GM18519 (cell line): ENCODE data around the gene CAB39.
A peak's percentile ranks its signal among the peaks of the same experiment; 100 is the strongest.

ENCODE experiments used
- ATAC-seq: cut with Tn5 transposase; IDR thresholded peaks from one replicate; pipeline ENCODE4 v1.9.1; 2021; ENCODE audit warnings: mild to moderate bottlenecking, moderate library complexity; ENCODE audit not compliant: unreplicated experiment, low FRiP score

The CAB39 gene

GRCh38 chr2:230748087-230748486 is 35.4 kb downstream of the CAB39 start:
- ATAC-seq = no peak

GRCh38 chr2:230749111-230749510 is 36.5 kb downstream of the CAB39 start:
- no peak for ATAC-seq

DNA sequence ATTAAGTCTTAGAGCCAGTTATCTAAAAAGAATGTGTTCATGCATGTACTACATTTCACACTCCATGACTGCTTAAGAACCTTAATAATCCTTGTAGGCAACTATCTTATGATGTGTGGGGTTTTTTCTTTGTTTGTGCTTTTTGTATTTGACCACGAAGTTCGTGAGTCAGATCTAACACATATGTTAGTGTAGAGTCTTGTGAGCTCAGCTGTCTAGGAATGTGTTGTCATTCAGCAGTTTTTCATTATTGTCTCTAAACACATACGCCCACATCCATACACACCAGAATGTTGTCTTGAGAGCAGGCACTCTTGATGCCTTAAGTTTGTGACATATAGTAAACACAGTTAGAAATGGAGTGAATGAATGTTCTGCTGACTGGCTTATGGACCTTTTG is 38.4 kb downstream of the CAB39 start:
- ATAC-seq = no peak

GRCh38 chr2:230754200-230754599 is 41.6 kb downstream of the CAB39 start:
- ATAC-seq = no peak

DNA sequence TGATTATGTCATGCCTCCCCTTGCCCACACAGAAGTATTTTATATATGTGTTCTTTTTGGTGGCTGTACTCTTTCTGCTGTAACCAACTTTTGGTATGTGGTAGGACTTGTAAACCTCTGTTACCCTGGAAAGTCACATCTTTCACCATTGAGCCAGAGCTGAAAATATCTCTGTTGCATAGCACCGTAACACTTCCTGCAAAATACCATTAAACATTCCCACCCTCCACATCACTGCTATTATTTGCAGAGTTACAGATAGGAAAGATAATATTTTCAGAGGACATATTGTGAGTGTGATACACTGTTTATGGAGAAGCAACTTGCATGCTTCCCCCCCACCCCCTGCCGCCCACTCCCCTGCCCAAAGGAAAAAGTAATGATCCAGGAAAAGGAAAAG is 44.8 kb downstream of the CAB39 start:
- no peak for ATAC-seq

GRCh38 chr2:230758566-230759480 is 46.2 kb downstream of the CAB39 start:
- no peak for ATAC-seq

- no peak for ATAC-seq
These were observed 47.0 kb downstream of the CAB39 start for GRCh38 chr2:230759481-230760167.

GRCh38 chr2:230761704-230762103 is 49.1 kb downstream of the CAB39 start:
- no peak for ATAC-seq

GRCh38 chr2:230762317-230762896 is 49.8 kb downstream of the CAB39 start:
- peak; percentile 60 for ATAC-seq

DNA sequence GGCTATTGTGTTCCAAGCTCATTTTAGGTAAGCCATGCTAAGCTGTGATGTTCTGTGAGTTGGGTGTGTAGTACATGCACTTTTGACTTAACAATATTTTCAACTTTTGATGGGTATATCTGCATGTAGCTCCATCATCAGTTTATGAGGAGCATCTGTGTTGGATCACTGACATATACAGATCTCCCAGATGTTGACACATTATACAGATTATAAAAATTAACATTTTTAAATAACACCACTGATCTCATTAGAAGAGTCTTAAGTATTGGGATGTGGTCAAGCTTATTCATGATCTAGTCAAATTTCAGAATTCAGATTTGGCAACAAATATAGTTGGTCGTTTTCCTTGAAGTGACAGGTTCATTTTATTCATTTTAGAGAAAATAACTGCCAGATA is 51.7 kb downstream of the CAB39 start:
- no peak for ATAC-seq

- no peak for ATAC-seq
These were observed 53.1 kb downstream of the CAB39 start for GRCh38 chr2:230765611-230766300.

- no peak for ATAC-seq
These were observed 55.3 kb downstream of the CAB39 start for GRCh38 chr2:230767862-230768388.

- ATAC-seq = no peak
These were observed 58.2 kb downstream of the CAB39 start for GRCh38 chr2:230770804-230771203.

DNA sequence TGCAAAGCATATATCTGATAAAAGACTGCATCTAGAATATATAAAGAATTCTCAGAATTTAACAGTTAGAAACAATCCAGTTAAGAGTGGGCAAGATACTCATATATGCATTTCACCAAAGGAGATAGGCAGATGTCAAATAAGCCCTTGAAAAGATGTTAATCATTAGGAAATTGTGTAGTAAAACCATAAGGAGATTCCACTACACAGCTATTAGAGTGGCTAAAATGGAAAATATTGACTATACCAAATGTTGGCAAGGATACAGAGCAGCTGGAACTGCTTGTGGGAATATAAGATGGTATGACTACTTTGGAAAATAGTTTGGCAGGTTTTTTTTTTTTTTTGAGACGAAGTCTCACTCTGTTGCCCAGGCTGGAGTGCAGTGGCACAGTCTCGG is 59.5 kb downstream of the CAB39 start:
- no peak for ATAC-seq

DNA sequence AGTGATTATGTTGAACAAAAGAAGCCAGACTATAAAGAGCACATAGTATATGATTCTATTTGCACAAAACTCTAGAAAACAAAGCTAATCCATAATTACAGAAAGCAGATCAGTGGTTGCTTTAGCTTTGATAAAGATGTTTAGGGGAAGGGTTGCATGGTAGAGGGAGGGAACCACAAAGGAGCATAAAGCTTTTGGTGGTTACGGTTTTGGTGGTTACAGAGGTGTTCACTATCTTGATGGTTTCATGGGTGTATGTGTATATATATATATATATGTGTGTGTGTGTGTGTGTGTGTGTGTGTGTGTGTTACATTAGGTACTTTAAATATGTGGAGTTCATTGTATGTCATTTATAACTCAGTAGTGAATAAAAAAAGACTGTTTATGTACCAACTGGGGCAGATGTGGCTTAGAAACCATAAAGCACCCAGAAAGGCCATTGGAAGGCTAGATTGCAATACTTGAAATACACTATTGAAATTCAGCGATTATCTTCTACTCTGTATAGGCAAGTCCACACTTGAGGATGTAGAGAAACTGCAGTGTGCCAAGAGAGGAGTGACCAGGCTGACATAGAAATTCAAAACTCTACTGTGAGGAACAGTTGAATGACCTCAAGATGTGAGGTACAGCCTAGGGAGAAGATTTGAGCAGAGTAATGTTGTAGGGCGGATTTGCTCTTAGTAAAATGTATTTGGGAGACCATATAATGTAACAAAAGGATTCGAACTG is 60.6 kb downstream of the CAB39 start:
- ATAC-seq = no peak

- no peak for ATAC-seq
These were observed 61.8 kb downstream of the CAB39 start for GRCh38 chr2:230774348-230774951.

- no peak for ATAC-seq
These were observed 63.1 kb downstream of the CAB39 start for GRCh38 chr2:230775737-230776136.

DNA sequence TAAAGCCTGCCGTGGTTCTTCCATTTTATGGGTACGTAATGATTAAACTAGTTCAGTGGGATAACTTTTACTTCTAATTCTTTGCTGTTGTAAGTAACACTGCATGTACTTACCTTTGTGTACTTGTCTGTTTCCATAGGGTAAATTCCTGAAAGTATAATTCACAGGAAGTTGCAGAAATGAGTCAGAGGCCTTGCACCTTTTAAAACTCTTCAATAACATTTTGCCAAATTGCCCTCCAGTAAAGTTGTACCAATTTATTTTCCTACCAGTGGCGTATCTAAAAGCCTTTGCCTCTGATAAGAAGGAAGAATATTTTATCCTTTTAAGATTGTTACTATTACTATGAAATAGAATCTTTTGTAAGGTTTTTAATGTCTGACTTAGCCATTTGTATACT is 65.1 kb downstream of the CAB39 start:
- no peak for ATAC-seq

- ATAC-seq = no peak
These were observed 65.9 kb downstream of the CAB39 start for GRCh38 chr2:230778350-230779063.
